PC-9 (cell line): Measurements from ENCODE around the gene HPCA.

Experiments used
- EZH2 ChIP-seq: fragments of 200-600 bp; sonication (generic); IDR thresholded peaks from 2 replicates; pipeline ENCODE4 v1.8.0; 2017; ENCODE audit warnings: antibody characterized with exemption, low read depth
- TF ChIP-seq, protein P1 (sequence below): fragments of 200-600 bp; sonication (generic); conservative IDR thresholded peaks from 2 replicates; pipeline ENCODE4 v1.6.1; 2017; ENCODE audit warnings: mixed run types, antibody characterized with exemption, mild to moderate bottlenecking, moderate library complexity

GRCh38 chr1:32865639-32866405, 20.5 kb upstream of the HPCA start:
- TF ChIP-seq, protein P1, sequence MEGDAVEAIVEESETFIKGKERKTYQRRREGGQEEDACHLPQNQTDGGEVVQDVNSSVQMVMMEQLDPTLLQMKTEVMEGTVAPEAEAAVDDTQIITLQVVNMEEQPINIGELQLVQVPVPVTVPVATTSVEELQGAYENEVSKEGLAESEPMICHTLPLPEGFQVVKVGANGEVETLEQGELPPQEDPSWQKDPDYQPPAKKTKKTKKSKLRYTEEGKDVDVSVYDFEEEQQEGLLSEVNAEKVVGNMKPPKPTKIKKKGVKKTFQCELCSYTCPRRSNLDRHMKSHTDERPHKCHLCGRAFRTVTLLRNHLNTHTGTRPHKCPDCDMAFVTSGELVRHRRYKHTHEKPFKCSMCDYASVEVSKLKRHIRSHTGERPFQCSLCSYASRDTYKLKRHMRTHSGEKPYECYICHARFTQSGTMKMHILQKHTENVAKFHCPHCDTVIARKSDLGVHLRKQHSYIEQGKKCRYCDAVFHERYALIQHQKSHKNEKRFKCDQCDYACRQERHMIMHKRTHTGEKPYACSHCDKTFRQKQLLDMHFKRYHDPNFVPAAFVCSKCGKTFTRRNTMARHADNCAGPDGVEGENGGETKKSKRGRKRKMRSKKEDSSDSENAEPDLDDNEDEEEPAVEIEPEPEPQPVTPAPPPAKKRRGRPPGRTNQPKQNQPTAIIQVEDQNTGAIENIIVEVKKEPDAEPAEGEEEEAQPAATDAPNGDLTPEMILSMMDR = no peak
- no peak for TF ChIP-seq EZH2
